GM20000 (cell line): ENCODE measurements around the gene C2orf81.

ENCODE experiments used
- DNase-seq: peaks from one replicate; pipeline ENCODE4 v3.0.0; 2012; ENCODE audit warnings: low spot score
- TF ChIP-seq, protein P1 (sequence below): IDR thresholded peaks from 2 replicates; pipeline ENCODE4 v1.5.1; 2012; ENCODE audit warnings: mild to moderate bottlenecking, control low read depth; ENCODE audit errors: extremely low read depth, missing control alignments

C2orf81 gene

DNA sequence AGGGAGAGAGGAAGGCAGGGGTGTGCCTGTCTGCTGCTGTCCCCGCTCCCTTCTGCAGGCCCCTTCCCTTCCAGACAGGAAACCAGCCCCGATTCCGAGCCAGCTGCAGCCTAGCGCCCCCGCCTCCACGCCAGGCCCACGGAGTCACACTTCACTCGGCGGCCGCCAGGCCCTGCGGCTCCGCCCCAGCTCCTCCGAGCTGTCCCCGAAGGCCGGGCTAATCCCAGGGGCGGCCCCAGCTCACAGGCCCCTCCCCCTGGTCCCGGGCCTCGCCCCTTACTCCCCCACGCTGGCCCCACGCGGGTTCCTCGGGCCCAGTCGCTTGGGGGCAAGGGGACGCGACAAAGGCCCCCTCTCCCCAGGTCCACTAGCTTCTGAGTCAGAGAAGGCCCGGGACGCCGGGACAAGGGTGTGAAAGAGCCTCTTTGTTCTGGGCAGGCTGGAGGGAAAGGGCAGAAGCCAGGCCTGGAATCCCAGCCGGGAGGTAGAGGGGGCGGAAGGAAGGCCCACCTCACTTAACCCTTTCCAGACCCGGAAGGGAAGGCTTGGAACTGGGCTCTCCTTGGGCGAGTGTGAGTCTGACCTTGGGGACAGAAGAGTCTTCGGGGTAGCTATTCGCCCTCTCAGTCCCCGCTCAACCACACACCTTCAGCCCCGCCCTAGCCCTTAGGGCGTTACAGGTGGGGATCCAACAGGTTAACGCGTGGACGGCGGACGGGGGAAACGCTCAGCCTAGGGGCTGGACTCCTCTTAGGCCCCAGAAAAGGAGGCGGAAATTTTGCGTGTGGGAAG is 19.2 kb upstream of the C2orf81 start:
- peak; percentile 98 for DNase-seq
- TF ChIP-seq, protein P1, sequence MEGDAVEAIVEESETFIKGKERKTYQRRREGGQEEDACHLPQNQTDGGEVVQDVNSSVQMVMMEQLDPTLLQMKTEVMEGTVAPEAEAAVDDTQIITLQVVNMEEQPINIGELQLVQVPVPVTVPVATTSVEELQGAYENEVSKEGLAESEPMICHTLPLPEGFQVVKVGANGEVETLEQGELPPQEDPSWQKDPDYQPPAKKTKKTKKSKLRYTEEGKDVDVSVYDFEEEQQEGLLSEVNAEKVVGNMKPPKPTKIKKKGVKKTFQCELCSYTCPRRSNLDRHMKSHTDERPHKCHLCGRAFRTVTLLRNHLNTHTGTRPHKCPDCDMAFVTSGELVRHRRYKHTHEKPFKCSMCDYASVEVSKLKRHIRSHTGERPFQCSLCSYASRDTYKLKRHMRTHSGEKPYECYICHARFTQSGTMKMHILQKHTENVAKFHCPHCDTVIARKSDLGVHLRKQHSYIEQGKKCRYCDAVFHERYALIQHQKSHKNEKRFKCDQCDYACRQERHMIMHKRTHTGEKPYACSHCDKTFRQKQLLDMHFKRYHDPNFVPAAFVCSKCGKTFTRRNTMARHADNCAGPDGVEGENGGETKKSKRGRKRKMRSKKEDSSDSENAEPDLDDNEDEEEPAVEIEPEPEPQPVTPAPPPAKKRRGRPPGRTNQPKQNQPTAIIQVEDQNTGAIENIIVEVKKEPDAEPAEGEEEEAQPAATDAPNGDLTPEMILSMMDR, result no peak

DNA sequence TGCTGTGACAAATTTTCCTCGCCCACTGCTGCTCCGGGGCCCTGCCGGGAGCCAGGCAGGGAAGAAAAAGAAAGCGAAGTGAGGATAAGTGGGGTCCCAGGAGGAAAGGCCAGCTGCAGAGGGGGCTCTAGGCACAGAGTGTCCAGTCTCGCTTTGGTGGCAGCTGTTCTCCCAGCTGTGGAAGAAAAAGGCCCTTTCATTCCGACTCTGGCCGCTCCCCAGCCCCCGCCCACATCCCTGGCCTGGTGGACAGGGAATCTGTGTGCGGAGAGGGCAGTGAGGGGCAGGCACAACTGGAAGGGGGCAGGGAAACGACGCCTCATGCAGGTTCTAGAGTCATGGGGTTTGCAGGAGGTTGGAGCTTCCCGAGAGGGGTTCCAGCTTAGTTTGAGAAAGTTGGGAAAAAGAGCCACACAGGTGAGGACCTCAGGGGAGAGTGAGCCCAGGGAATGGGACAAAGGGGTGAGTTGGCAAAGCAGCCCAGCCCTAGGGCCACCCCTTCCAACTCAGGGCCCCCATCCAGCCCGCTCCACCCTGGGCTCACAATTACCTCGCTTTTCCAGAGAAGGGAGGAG is 18.5 kb upstream of the C2orf81 start:
- TF ChIP-seq, protein P1, result no peak
- DNase-seq, result no peak

DNA sequence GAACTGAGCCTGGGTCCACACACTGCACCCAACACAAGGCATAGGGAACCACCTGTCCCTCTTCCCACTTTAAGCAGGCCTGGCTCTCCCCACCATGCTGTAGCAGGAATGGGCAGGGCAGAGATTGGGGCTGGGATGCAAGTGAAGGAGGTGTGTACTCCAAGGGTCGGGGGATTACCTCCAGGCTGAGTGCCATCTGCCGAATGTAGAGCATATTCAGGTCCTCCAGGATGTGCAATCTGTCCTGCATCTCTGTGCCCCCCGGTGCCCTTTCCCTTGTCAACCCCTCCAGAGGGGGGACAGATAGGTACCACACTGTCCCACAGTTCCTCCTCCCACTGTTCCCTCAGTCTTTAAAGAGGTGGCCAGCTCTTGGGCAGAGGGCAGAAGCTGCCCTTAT is 18.0 kb upstream of the C2orf81 start:
- TF ChIP-seq, protein P1, result no peak
- DNase-seq, result no peak

DNA sequence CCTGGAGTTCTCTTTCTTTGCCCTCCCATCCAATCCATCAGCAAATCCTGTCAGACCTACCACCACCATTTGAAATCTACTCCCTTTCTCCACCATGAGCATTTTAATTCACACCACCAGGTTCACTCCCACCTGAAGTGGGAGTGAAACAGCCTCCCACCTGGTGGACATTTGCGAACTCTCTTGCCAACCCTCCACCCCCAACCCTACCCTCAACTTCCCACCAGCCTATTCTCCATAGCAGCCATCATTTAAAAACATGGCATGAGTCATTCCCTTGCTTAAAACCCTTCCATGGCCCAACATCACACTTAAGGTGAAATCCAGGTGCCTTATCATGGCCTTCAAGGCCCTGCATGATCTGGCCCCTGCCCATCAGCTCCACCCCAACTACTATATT is 16.8 kb upstream of the C2orf81 start:
- TF ChIP-seq, protein P1, result no peak
- no peak for DNase-seq

DNA sequence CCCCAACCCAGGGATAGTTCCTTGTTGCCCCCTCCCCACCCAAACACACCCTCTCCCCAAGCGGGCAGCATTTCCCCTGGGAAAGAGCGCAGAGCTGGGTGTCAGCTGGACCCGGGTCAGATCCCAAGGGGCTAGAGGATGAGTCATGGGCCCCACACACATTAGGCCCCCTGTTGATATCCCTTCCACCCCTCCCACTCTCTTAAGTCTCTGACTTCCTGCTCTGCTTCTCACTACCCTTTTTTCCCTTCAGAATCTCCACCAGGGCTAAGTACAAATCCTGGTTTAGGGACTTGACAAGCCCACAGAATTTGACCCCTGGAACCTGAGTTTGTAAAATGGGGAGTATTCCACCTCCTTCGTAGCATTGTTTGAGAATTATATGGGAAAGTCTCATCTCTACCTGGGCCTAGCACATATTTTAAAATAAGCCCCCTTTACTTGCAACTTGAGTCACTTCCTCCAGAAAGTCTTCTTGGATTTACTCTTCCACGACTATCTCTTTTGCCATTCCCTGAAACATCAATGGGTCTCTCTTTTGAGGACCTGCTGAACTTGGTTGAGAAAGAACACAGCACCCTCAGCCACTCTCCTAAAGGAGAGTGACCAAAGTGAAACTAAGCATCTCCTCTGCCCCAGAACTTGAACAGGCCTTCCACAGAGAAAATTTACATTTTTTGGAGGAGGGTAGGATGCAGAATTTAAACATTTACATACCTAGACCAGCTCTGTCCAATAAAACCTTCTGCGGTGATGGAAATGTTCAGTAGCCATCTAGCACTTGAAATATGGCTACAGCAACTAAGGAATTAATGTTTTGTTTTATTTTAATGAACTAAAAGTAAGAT is 15.7 kb upstream of the C2orf81 start:
- TF ChIP-seq, protein P1, result no peak
- DNase-seq, result no peak

DNA sequence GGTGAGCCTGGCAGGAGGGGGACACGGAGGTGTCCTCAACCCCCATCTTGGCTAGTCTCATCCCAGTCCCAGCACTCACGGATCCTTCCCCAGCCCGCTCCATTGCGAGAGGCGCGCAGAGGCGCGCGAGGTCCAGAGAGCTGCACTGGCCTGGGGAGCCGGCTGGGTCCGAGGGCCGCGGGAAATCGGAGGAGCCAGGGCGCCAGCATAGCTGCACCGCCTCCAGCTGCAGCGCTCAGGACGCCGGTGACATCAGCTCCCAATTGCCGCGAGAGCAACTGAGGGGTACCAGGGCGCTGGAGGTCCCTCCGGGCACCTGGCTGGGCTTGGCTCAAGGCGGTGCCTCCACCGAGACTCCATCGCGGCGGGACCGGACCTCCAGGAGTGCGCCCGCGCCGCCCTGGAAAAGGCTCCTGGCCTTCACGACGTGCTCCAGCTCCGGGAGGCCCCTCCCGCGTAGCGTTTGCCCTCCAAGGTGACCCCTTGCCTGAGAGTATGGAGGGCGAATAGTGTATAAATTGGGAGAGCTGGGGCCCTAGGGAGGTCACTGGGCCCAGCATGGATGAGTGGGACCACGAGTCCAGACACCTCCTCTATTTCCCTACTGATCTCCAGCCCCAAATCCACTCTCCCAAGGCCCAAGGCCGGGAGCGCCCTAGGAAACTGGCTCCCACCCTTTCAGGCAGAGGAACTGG is 14.8 kb upstream of the C2orf81 start:
- TF ChIP-seq, protein P1, result no peak
- DNase-seq, result no peak

DNA sequence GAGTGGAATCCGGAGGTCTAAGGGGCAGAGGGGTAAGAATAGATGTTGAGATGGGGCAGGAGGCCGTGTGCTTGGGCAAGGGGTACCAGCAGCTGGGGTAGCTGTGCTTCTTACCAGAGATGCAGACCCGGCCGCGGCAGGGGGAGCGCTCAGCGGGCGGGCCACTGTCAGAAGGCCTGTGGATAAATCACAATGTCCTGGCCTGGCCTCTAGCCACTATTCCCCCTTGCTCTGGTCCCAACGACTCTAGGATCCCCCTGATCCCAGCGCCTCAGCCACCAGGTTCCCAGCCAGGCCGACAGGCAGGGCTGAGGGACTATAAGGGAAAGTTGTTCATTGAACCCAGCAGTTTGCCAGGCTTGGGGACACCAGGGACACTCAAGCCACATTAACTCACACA is 9.1 kb upstream of the C2orf81 start:
- TF ChIP-seq, protein P1, result no peak
- DNase-seq, result no peak
